Measurements from ENCODE around the gene PRKCE.

GRCh38 chr2:46051085-46051484 lies 399.6 kb downstream of the PRKCE start:
- no peak for TF ChIP-seq GATA2 (IDR thresholded peaks at IDR 0.05; ENCODE audit: low read depth, low read length)
- no peak for TF ChIP-seq GATA3 (IDR thresholded peaks at IDR 0.05; ENCODE audit: low read depth, low read length)
